Fibroblast of the aortic adventitia (primary cell): Measurements from ENCODE around the gene SCGB1C2. TPM values are rescaled to one million over a fixed set of nuclear protein-coding genes. Genes with fewer than 3 reads are reported as not detected.

ENCODE experiments used
- DNase-seq: peaks from one replicate; pipeline ENCODE4 v3.0.0-alpha.2; 2010; ENCODE audit warnings: low read depth
- H3K4me3 ChIP-seq: 2 replicates; pipeline ENCODE4 v1.5.1; 2011; ENCODE audit warnings: low read depth, mild to moderate bottlenecking, control low read depth, low read length, moderate library complexity
- CTCF ChIP-seq: IDR thresholded peaks from 2 replicates; pipeline ENCODE4 v1.5.1; 2011; ENCODE audit warnings: mild to moderate bottlenecking, low read length, control low read depth, inconsistent platforms; ENCODE audit not compliant: insufficient read depth
- total RNA-seq: library from RNA; depleted of rRNA; stranded (reverse); fragments of >200 nt; gene quantifications from 2 replicates; pipeline ENCODE4 v1.2.3, GENCODE V29; 2012; ENCODE audit warnings: low replicate concordance

Gene SCGB1C2
- total RNA-seq, 1 donor, result not detected

- DNase-seq, result no peak
- TF ChIP-seq CTCF, result no peak
- H3K4me3 ChIP-seq, result no peak overlapping the region
Measured at GRCh38 chr17:142876-143784, 5.8 kb downstream of the SCGB1C2 start.

DNA sequence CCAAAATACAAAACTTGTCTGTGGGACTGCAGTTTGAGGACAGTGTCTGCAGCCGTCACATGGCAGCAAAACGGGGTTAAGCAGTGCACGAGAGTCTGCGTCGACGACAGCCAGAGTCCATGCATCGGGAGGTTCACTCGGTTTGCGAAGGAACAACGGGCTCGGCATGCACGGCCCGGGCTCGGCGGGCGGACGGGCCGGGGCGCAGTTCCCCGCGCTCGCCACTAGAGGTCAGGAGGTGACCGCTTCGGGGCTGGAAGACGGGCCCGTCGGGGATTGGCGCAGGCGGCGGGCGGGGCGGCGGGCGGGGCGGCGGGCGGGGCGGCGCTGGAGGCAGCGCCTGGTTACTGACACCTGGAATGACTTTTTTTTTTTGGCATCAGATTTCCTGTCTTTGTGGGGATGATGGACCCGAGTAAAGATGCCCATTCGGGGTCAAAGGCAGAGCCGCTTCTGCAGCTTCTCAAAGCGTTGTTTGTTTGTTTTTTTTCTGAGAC lies 6.5 kb downstream of the SCGB1C2 start:
- DNase-seq, result peak; percentile 50
- TF ChIP-seq CTCF, result peak; percentile 66
- H3K4me3 ChIP-seq, result no peak overlapping the region

DNA sequence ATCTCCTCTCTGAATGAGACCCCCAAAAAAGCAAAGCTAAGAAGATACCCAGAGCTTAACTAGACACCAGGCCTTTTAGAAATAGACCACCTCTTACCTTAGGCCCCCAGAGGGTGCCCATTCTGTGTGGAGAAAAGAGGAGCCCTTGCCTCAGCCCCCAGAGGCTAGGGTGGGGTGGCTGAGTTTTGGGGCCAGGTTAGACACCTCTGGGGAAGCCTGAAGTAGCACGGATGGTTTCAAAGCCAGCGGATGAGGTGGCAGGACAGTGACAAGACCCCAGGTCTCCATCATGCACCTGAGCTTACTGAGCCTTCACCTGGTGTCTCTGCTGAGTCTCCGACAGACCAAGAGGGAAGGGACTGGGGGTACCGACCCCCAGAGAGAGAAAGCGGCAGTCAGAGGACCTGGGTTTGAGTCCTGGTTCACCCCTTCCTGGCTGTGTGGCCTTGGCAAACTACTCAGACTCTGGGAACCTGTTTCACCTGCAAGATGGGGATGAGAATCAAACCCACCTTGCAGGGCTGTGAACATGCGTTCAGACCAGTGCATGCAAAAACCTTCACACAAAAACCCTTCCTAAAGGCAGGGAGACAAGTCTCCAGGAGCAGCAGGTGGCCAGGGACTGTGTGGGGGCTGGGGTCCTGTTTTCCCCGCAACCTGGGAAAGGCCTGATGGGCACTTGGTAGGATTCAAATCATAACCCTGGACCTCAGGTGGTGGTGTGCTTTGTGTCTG lies 7.7 kb downstream of the SCGB1C2 start:
- no peak overlapping the region for H3K4me3 ChIP-seq
- no peak for DNase-seq
- no peak for TF ChIP-seq CTCF

GRCh38 chr17:145671-146541 lies 8.5 kb downstream of the SCGB1C2 start:
- H3K4me3 ChIP-seq, result no peak overlapping the region
- no peak for TF ChIP-seq CTCF
- no peak for DNase-seq

DNA sequence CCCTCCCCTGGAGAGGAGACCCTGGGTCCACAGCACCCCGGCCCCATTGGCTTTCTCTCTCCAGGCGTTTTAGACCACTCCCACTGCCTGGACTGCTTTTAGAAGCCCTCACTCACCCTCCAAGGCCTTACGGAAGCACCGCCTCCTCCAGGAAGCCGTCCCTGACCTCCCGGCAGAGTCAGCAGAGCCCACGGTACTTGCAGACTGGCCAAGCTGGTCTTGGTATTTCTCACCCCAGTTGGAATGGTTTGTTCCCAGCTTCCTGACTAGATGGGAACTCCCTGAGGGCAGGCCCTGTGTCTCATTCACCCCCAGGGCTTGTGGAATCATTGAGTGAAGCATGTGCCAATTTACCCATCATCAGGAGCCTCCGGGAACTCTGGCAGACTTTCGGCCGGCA lies 9.2 kb downstream of the SCGB1C2 start:
- no peak overlapping the region for H3K4me3 ChIP-seq
- no peak for TF ChIP-seq CTCF
- DNase-seq, result no peak
